PC-9 (cell line): ENCODE data around the gene FAM169A. TPM values are rescaled to one million over a fixed set of nuclear protein-coding genes. Genes with fewer than 3 reads are reported as not detected.

ENCODE experiments used
- BruUV-seq: library from RNA; stranded (reverse); fragments of 400-500 nt; replicated peaks from 2 replicates; lab custom pipeline; 2021; lab: Mats Ljungman, UMichigan
- CTCF ChIA-PET: fragments of 300-600 bp; sonication (Branson Sonifier 250); formaldehyde crosslinking; loops from one replicate; lab custom pipeline; 2022; ENCODE audit warnings: antibody characterized with exemption; lab: Charles Lee
- POLR2A ChIA-PET: fragments of 300-600 bp; sonication (Branson Sonifier 250); formaldehyde crosslinking; loops from one replicate; lab custom pipeline; 2022; ENCODE audit warnings: antibody characterized with exemption; ENCODE audit not compliant: unreplicated experiment; lab: Charles Lee
- DNase-seq, 2 experiments: peaks; one replicate each; pipeline versions ENCODE4 v3.0.0 to v3.0.0-alpha.2; 2015 to 2022; ENCODE audit warnings: mixed read lengths in 1 of 2
- H2AFZ ChIP-seq: fragments of 200-600 bp; sonication (generic); 2 replicates; pipeline ENCODE4 v1.8.1; 2017; ENCODE audit warnings: antibody characterized with exemption
- H3F3A ChIP-seq: fragments of 200-600 bp; sonication (generic); 2 replicates; pipeline ENCODE4 v1.8.1; 2017; ENCODE audit warnings: antibody characterized with exemption, mild to moderate bottlenecking, low read depth; ENCODE audit not compliant: insufficient read depth
- H3K27ac ChIP-seq: fragments of 200-600 bp; sonication (generic); 2 replicates; pipeline ENCODE4 v1.6.1; 2016; ENCODE audit warnings: mixed run types
- H3K27me3 ChIP-seq: fragments of 200-600 bp; sonication (generic); 2 replicates; pipeline ENCODE4 v1.6.1; 2016; ENCODE audit warnings: low read depth, mixed run types; ENCODE audit not compliant: insufficient read depth
- H3K36me3 ChIP-seq: fragments of 200-600 bp; sonication (generic); 2 replicates; pipeline ENCODE4 v1.6.1; 2016; ENCODE audit warnings: low read depth, mixed run types
- H3K4me1 ChIP-seq: fragments of 200-600 bp; sonication (generic); replicated peaks from 2 replicates; pipeline ENCODE4 v1.6.1; 2016; ENCODE audit warnings: mixed run types; ENCODE audit not compliant: insufficient read depth
- H3K4me2 ChIP-seq: fragments of 200-600 bp; sonication (generic); 2 replicates; pipeline ENCODE4 v1.6.1; 2017; ENCODE audit warnings: mixed run types
- H3K4me3 ChIP-seq: fragments of 200-600 bp; sonication (generic); 2 replicates; pipeline ENCODE4 v1.6.1; 2016; ENCODE audit warnings: mixed run types
- H3K79me2 ChIP-seq: fragments of 200-600 bp; sonication (generic); 2 replicates; pipeline ENCODE4 v1.6.1; 2017; ENCODE audit warnings: low read depth, mixed run types
- H3K9me2 ChIP-seq: fragments of 200-600 bp; sonication (generic); 2 replicates; pipeline ENCODE4 v1.8.1; 2017; ENCODE audit warnings: mild to moderate bottlenecking; ENCODE audit not compliant: insufficient read depth
- H3K9me3 ChIP-seq: fragments of 200-600 bp; sonication (generic); 2 replicates; pipeline ENCODE4 v1.8.1; 2016; ENCODE audit warnings: low read depth; ENCODE audit not compliant: insufficient read depth
- H4K20me1 ChIP-seq: fragments of 200-600 bp; sonication (generic); 2 replicates; pipeline ENCODE4 v1.8.1; 2017; ENCODE audit not compliant: insufficient read depth
- EZH2 ChIP-seq: fragments of 200-600 bp; sonication (generic); IDR thresholded peaks from 2 replicates; pipeline ENCODE4 v1.8.0; 2017; ENCODE audit warnings: antibody characterized with exemption, low read depth
- intact Hi-C: fragments of 100-400 bp; cut with micrococcal nuclease; formaldehyde crosslinking; loops from one replicate; pipeline ENCODE4 v1.10.0; 2022; ENCODE audit not compliant: unreplicated experiment
- total RNA-seq: library from RNA; stranded (reverse); gene quantifications from 2 replicates; pipeline ENCODE4 v1.2.3, GENCODE V29; 2021
- TF ChIP-seq, protein P1 (sequence below): fragments of 200-600 bp; sonication (generic); conservative IDR thresholded peaks from 2 replicates; pipeline ENCODE4 v1.6.1; 2017; ENCODE audit warnings: mixed run types, antibody characterized with exemption, mild to moderate bottlenecking, moderate library complexity

FAM169A gene
- total RNA-seq, 1 experiment from 2014 or later, result 2.1 TPM

- Histone ChIP-seq H3K9me2 (no peaks in the 10 kb centered on the region), H2AFZ (no peak overlapping the region), H3F3A (no peaks in the 10 kb centered on the region; the same call in none of the 2 replicates), H3K4me2 (no peak overlapping the region), H3K4me1 (peaks cover 6% of the 10 kb centered on the region), H3K36me3 (peaks cover 24% of the 10 kb centered on the region; the same call in 1 of the 2 replicates), H3K9me3 (no peaks in the 10 kb centered on the region), H3K27me3 (no peaks in the 10 kb centered on the region), H4K20me1 (no peaks in the 10 kb centered on the region), H3K79me2 (peaks cover 18% of the 10 kb centered on the region), H3K4me3 (no peak overlapping the region), H3K27ac (no peak overlapping the region)
- ChIA-PET CTCF (interaction anchor here (0.6 kb wide), 1 partner anchor 291 kb away, joined by 5 read pairs; no protein-coding TSS in a partner anchor), POLR2A (no interaction called here)
- BruUV-seq, result no TSS peak
- DNase-seq, result no peak
- intact Hi-C loops, result no loop called here
- TF ChIP-seq, protein P1, sequence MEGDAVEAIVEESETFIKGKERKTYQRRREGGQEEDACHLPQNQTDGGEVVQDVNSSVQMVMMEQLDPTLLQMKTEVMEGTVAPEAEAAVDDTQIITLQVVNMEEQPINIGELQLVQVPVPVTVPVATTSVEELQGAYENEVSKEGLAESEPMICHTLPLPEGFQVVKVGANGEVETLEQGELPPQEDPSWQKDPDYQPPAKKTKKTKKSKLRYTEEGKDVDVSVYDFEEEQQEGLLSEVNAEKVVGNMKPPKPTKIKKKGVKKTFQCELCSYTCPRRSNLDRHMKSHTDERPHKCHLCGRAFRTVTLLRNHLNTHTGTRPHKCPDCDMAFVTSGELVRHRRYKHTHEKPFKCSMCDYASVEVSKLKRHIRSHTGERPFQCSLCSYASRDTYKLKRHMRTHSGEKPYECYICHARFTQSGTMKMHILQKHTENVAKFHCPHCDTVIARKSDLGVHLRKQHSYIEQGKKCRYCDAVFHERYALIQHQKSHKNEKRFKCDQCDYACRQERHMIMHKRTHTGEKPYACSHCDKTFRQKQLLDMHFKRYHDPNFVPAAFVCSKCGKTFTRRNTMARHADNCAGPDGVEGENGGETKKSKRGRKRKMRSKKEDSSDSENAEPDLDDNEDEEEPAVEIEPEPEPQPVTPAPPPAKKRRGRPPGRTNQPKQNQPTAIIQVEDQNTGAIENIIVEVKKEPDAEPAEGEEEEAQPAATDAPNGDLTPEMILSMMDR, result no peak
- TF ChIP-seq EZH2, result no peak
These were observed 93.8 kb downstream of the FAM169A start for GRCh38 chr5:74772359-74772758.

- Histone ChIP-seq H3F3A (peaks cover 15% of the 10 kb centered on the region; the same call in 1 of the 2 replicates), H3K36me3 (0 out of 2 replicates have a peak, but pooled peaks cover 18% of the 10 kb centered on the region), H4K20me1 (no peaks in the 10 kb centered on the region), H3K4me1 (peaks cover 39% of the 10 kb centered on the region), H3K9me2 (no peaks in the 10 kb centered on the region), H3K27ac (peak overlapping the region; percentile 58), H3K4me2 (peak overlapping the region; percentile 83), H3K79me2 (peaks cover 58% of the 10 kb centered on the region), H3K27me3 (no peaks in the 10 kb centered on the region), H3K9me3 (no peaks in the 10 kb centered on the region), H2AFZ (peak overlapping the region; percentile 91), H3K4me3 (peak overlapping the region; percentile 83)
- CTCF ChIA-PET, result no interaction called here
- DNase-seq, result peak in 1 of 2 experiments; percentile 43
- POLR2A ChIA-PET, result interaction anchor here (1.0 kb wide), 1 partner anchor 82 kb away, joined by 4 read pairs; the partner anchor contains the start of gene HEXB
- BruUV-seq, result TSS peak; percentile 78
- intact Hi-C loops, result loop anchor here (2.0 to 10.0 kb wide), 4 partner anchors 97 to 497 kb away; partner anchors contain the start of genes FAM169A and GCNT4
- no peak for TF ChIP-seq EZH2
- TF ChIP-seq, protein P1, result no peak
These were observed 98.6 kb downstream of the FAM169A start for GRCh38 chr5:74767579-74767913.

GRCh38 chr5:74766849-74767578, 99.2 kb downstream of the FAM169A start, which contains the start of the genes GFM2 and NSA2:
GFM2 (minus strand) TSS chr5:74767117; CDS start chr5:74763742, 3,375 bp downstream.
NSA2 (plus strand) TSS chr5:74767249; CDS start chr5:74767361, 112 bp downstream.
- H2AFZ ChIP-seq, result peak within 1 kb of the TSS; percentile 91
- ChIA-PET CTCF (no interaction called here), POLR2A (interaction anchor here (0.5 to 1.0 kb wide), 3 partner anchors 32 to 1124 kb away, joined by 3 to 4 read pairs (median 3); partner anchors contain the start of gene HEXB)
- H3K27ac ChIP-seq, result peak within 1 kb of the TSS; percentile 58
- no peaks in the 10 kb centered on the region for H3K9me3 ChIP-seq
- BruUV-seq, result no TSS peak
- H3K4me1 ChIP-seq, result peaks cover 44% of the 10 kb centered on the region
- no peak for TF ChIP-seq EZH2
- TF ChIP-seq, protein P1, result no peak; the same call in 1 of the 2 replicates
- peak; percentile 83 to 88 for DNase-seq
- intact Hi-C loops, result loop anchor here (2.0 to 10.0 kb wide), 4 partner anchors 98 to 498 kb away; partner anchors contain the start of genes FAM169A and GCNT4
- H4K20me1 ChIP-seq, result no peaks in the 10 kb centered on the region
- peaks cover 19% of the 10 kb centered on the region for H3F3A ChIP-seq
- H3K79me2 ChIP-seq, result peaks cover 61% of the 10 kb centered on the region
- no peaks in the 10 kb centered on the region for H3K27me3 ChIP-seq
- peak within 1 kb of the TSS; percentile 83 for H3K4me2 ChIP-seq
- no peaks in the 10 kb centered on the region for H3K9me2 ChIP-seq
- H3K4me3 ChIP-seq, result peak within 1 kb of the TSS; percentile 83
- peaks cover 22% of the 10 kb centered on the region for H3K36me3 ChIP-seq
